ENCODE measurements around the gene KMT2D. TPM values are rescaled to one million over a fixed set of nuclear protein-coding genes. Genes with fewer than 3 reads are reported as not detected.
A peak's percentile ranks its signal among the peaks of the same experiment; 100 is the strongest.

The KMT2D gene
- total and polyA plus RNA-seq, 2 of the 8 experiments (the other 6 are each of a cell fraction or from before 2014, with no cell fraction given) = 9.1 to 86.3 TPM

DNA sequence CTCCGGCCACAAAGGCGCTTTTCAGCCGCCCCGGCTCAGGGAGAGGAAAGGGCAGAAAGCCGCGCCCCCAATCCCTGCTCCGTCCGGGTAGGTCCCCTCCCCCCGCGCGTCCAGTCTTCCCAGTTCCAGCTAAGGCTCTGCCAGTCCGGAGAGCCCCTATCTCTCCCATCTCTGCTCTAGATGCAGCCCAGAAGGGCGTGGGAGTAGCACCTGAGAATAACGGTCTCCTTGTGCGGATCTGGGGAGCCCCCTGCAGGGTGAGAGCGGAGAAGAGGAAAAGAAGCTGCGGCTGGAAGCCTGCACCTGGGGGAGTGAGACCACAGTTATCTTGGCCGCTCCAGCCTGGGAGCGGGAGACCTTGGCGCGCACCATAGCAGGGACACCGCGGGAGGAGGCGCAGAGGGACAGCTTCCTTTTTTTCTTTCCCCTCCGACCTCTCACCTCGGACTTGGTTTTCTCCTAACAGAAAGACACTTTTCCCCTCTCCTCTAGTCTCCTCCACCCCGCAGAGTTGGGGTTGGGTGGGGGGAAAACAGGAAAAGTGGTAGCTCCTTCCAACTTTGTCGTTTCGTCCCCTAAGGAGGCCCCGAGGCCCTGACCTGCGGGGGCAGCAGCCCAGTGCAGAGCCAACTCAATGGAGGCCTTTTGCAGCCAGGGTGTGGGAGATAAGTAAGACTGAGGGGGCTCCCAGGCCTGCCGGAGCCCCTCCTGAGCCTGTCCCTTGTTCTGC, 31.7 kb upstream of the KMT2D start:
- peaks cover 5 to 9% of the 10 kb centered on the region in 2 experiments for H4K20me1 ChIP-seq (replicated peaks in 1 of 2; ENCODE audit: control insufficient read depth in 1 of 2, insufficient read depth in 2 of 2, low read length in 2 of 2)
- H3K14ac ChIP-seq (ENCODE audit: insufficient read length) = no peak overlapping the region
- peaks cover 58 to 81% (median 78%) of the 10 kb centered on the region in 4 experiments for H3K27me3 ChIP-seq (replicated peaks in 1 of 4; ENCODE audit: control insufficient read depth in 3 of 4, extremely low read depth in 1 of 4, insufficient read depth in 3 of 4, low read length in 3 of 4)
- H3K9me3 ChIP-seq (ENCODE audit: insufficient read depth in 2 of 2, low read depth in 1 of 2, low read length in 1 of 2) = no peaks in the 10 kb centered on the region; a peak in 1 of 4 replicates
- H4K91ac ChIP-seq (replicated peaks; ENCODE audit: insufficient read length, low read length) = no peak overlapping the region
- H3K4ac ChIP-seq (replicated peaks; ENCODE audit: insufficient read length, low read depth, low read length) = no peak overlapping the region
- no peak overlapping the region for H4K8ac ChIP-seq (ENCODE audit: extremely low read depth, insufficient read depth, low read length)
- H2BK12ac ChIP-seq (ENCODE audit: low read depth, low read length) = peak overlapping the region; percentile 50; the same call in 1 of the 2 replicates
- H2AK5ac ChIP-seq (ENCODE audit: low read depth, low read length) = no peak overlapping the region
- H2AFZ ChIP-seq (ENCODE audit: low read length) = no peak overlapping the region
- FAIRE-seq (no peak), DNase-seq (ENCODE audit: low read depth in 1 of 2, low spot score in 2 of 2) (peak in 1 of 2 experiments; percentile 86)
- no peak overlapping the region for H2BK120ac ChIP-seq (replicated peaks; ENCODE audit: low read depth, low read length)
- no peak overlapping the region for H2BK5ac ChIP-seq (ENCODE audit: low read depth, low read length)
- peaks cover 2 to 10% (median 3%) of the 10 kb centered on the region in 4 experiments; a peak in 4 of 8 replicates for H3K36me3 ChIP-seq (ENCODE audit: control insufficient read depth in 2 of 4, insufficient read depth in 4 of 4, low read length in 3 of 4)
- H3K18ac ChIP-seq (ENCODE audit: extremely low read depth, low read length) = no peak overlapping the region
- 7% methylated on average over 24 of the region's 32 CpGs; no CpG with 5 or more reads in 1 of the 2 experiments for WGBS, 2 experiments (ENCODE audit: extremely low coverage in 1 of 2, insufficient coverage in 1 of 2, insufficient read length in 1 of 2, insufficient replicate concordance in 2 of 2, low coverage in 1 of 2, low lambda C conversion rate in 2 of 2, missing lambda C conversion rate in 1 of 2)
- H2BK15ac ChIP-seq (ENCODE audit: low read length) = no peak overlapping the region
- H3K4me3 ChIP-seq (ENCODE audit: extremely low read depth in 1 of 4, insufficient read depth in 2 of 4, low read depth in 3 of 4, low read length in 4 of 4) = peak overlapping the region in 2 of 4 experiments; percentile 3 to 50; a peak in 4 of 8 replicates
- H3K4me2 ChIP-seq (ENCODE audit: insufficient read depth in 1 of 2, low read depth in 2 of 2, low read length in 2 of 2) = peak overlapping the region; percentile 45 to 75
- ChIA-PET CTCF (ENCODE audit: partially characterized antibody) (interaction anchor here (0.7 to 11.2 kb wide), 25 partner anchors 9 to 486 kb away, joined by 3 to 178 read pairs (median 5); partner anchors contain the start of genes DDN, LMBR1L, RHEBL1 and TUBA1B), POLR2A (ENCODE audit: partially characterized antibody) (interaction anchor here (0.8 to 6.4 kb wide), 14 partner anchors 13 to 227 kb away, joined by 3 to 66 read pairs (median 5); partner anchors contain the start of genes KMT2D, LMBR1L, RHEBL1 and RND1)
- no peak overlapping the region for H3K56ac ChIP-seq (replicated peaks; ENCODE audit: insufficient read length, low read depth, low read length)
- no peak overlapping the region for H3K9ac ChIP-seq (replicated peaks in 1 of 4; ENCODE audit: extremely low read depth in 1 of 4, low read depth in 3 of 4, low read length in 3 of 4)
- no peak overlapping the region for H3K23ac ChIP-seq (ENCODE audit: insufficient read length)
- H2BK20ac ChIP-seq (ENCODE audit: low read length) = no peak overlapping the region
- H4K5ac ChIP-seq (ENCODE audit: insufficient read length, low read depth, low read length) = no peak overlapping the region
- H3K79me2 ChIP-seq (ENCODE audit: control insufficient read depth in 1 of 2, insufficient read depth in 2 of 2, low read length in 2 of 2) = no peaks in the 10 kb centered on the region
- no peaks in the 10 kb centered on the region for H3K79me1 ChIP-seq (ENCODE audit: low read depth, low read length)
- peaks cover 0 to 47% (median 20%) of the 10 kb centered on the region in 4 experiments; a peak in 6 of 7 replicates for H3K4me1 ChIP-seq (replicated peaks in 1 of 4; ENCODE audit: control insufficient read depth in 3 of 4, insufficient read depth in 4 of 4, low read length in 3 of 4)
- H3K27ac ChIP-seq (ENCODE audit: low read depth, low read length) = no peak overlapping the region
- peaks cover 13% of the 10 kb centered on the region for H3K23me2 ChIP-seq (ENCODE audit: low read depth, low read length)
- TF ChIP-seq HDAC6 (IDR thresholded peaks at IDR 0.05; ENCODE audit: low read depth, low read length) (no peak), EP300 (IDR thresholded peaks at IDR 0.05; ENCODE audit: borderline replicate concordance in 1 of 2, low read depth in 2 of 2, low read length in 2 of 2) (no peak), CHD2 (IDR thresholded peaks at IDR 0.05; ENCODE audit: low read length) (no peak)

Measured in H1 (cell line).